CD4-positive, alpha-beta T cell treated with Interleukin-4 for 1 hour (primary cell): ENCODE data around the gene PERCC1.

ENCODE experiments used
- DNase-seq, 2 donors: peaks; one replicate each; pipeline ENCODE4 v3.0.0-alpha.2; 2020 to 2022

Gene PERCC1

GRCh38 chr16:1413684-1414531 lies 17.0 kb upstream of the PERCC1 start:
- peak; percentile 67 to 69 for DNase-seq

GRCh38 chr16:1414532-1415260 lies 16.2 kb upstream of the PERCC1 start, which contains the start of gene UNKL:
Gene UNKL, minus strand, starts transcription at chr16:1414704. Its CDS starts 13 bp downstream, at chr16:1414691.
- DNase-seq, result peak; percentile 84 to 86

- DNase-seq, result no peak
Measured at GRCh38 chr16:1416521-1416941, 14.3 kb upstream of the PERCC1 start.

- DNase-seq, result no peak
Measured at GRCh38 chr16:1420111-1420539, 10.8 kb upstream of the PERCC1 start.

GRCh38 chr16:1422076-1422475 lies 8.8 kb upstream of the PERCC1 start:
- no peak for DNase-seq

- no peak for DNase-seq
Measured at GRCh38 chr16:1424028-1424427, 6.8 kb upstream of the PERCC1 start.

GRCh38 chr16:1425616-1426370 lies 5.1 kb upstream of the PERCC1 start:
- no peak for DNase-seq

- no peak for DNase-seq
Measured at GRCh38 chr16:1426734-1427471, 4.0 kb upstream of the PERCC1 start.

- no peak for DNase-seq
Measured at GRCh38 chr16:1427473-1428461, 3.1 kb upstream of the PERCC1 start.

GRCh38 chr16:1428511-1428910 lies 2.4 kb upstream of the PERCC1 start:
- peak; percentile 36 to 62 for DNase-seq

- no peak for DNase-seq
Measured at GRCh38 chr16:1429012-1429411, 1.9 kb upstream of the PERCC1 start.

GRCh38 chr16:1429631-1430030 lies 1.2 kb upstream of the PERCC1 start:
- DNase-seq, result no peak

- no peak for DNase-seq
Measured at GRCh38 chr16:1430214-1430758, 592 bp upstream of the PERCC1 start.

GRCh38 chr16:1431497-1432270 lies 806 bp downstream of the PERCC1 start:
- DNase-seq, result no peak

- no peak for DNase-seq
Measured at GRCh38 chr16:1432388-1433262, 1.7 kb downstream of the PERCC1 start.

GRCh38 chr16:1433263-1433560 lies 2.3 kb downstream of the PERCC1 start:
- no peak for DNase-seq

GRCh38 chr16:1433756-1434155 lies 2.9 kb downstream of the PERCC1 start:
- no peak for DNase-seq

GRCh38 chr16:1434644-1435592 lies 4.0 kb downstream of the PERCC1 start:
- no peak for DNase-seq
